Activated CD4-positive, CD25-positive, alpha-beta regulatory T cell treated with anti-CD3 and anti-CD28 coated beads, Interleukin-2, amount 50 U/mL, for 16 hours (primary cell): ENCODE results near the gene KIF18A.
"Not testable (repeated sequence)": the region's sequence is repeated elsewhere in the genome, so short reads cannot be mapped to it uniquely, and the experiment has no call there.

Experiments
- DNase-seq: peaks from one replicate; pipeline ENCODE4 v3.0.0-alpha.2; 2020; ENCODE audit warnings: low read depth, low spot score

The KIF18A gene

DNA sequence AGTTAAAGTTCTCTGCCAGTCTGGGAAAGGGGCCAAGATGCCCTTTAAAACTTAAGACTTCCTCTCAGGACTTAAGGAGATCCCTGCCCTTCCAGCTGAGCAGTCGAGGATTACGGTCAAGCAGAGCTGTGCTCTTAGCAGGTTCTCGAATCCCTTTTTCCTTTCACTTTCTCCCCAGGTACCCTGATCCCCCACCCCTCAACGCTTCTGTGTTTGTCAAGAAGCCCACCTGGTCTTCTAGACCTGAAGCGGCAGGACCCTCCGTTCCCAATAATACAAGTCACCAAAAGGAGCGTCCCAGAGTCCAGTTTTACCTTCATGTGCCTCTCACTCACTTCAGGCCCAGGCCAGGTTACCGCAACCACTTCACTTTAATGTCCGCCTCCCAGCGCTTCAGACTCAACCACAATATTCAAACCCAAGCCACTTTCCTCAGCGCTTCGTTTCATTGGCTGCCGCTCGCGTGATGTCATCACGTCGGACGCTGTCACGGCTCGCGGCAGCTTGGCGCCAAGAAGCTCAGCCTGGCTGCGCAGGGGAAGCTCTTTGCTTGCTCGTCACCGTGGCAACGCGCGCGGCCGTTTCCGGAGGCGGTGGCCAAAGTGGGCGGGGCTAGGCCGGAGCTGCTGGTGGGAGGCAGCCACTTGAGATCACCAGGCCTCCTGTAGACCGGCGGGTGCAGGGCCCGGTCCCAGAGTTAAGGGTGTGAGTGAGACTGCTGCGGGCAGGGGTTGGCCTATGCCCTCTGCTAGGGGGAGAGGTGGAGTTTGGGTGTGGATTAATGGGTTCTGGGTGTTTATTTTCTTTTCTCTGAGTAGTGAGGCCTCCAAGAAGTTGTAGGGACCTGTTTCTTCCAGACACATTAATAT lies at the start of gene KIF18A, which contains the start of gene METTL15:
KIF18A (minus strand) TSS at position 407 of the 869 bp plus-strand sequence. CDS start 10,209 bp downstream, outside the sequence.
METTL15 (plus strand) TSS at position 639 of the 869 bp plus-strand sequence. CDS start 4,947 bp downstream, outside the sequence.
- DNase-seq = peak; percentile 99

DNA sequence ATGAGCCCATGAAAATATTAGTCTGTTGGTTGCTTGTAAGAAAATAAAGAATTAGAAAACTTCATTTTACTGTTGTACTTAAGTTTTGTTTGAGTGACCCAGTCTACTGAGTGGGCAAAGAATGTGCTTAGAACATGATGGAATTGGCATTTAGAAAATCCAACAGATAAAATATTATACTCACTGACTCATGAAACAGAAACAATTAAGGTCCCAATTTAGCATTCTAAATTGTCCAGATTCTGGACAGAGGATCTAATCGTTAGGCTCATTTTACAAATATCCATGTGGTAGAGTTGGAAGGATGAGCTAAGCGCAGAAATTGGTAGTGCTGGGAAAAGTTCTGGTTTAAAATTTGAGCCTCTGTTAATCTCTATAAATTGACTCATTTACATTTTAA lies 45.6 kb upstream of the KIF18A start:
- DNase-seq = no peak

DNA sequence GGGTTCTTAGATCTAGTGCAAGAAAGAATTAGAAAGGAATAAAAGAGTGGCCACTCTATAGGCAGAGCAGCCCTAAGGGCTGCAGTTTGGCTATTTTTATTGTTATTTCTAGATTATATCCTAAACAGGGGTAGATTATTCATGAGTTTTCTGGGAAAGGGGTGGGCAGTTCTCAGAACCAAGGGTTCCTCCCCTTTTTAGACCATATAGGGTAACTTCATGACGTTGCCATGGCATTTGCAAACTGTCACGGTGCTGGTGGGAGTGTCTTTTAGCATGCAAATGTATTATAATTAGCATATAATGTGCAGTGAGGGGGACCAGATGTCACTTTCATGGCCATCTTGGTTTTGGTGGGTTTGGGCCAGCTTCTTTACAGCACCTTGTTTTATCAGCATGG lies 44.8 kb upstream of the KIF18A start:
- no peak for DNase-seq

- no peak for DNase-seq
Measured at GRCh38 chr11:28146123-28146751, 38.3 kb upstream of the KIF18A start.

DNA sequence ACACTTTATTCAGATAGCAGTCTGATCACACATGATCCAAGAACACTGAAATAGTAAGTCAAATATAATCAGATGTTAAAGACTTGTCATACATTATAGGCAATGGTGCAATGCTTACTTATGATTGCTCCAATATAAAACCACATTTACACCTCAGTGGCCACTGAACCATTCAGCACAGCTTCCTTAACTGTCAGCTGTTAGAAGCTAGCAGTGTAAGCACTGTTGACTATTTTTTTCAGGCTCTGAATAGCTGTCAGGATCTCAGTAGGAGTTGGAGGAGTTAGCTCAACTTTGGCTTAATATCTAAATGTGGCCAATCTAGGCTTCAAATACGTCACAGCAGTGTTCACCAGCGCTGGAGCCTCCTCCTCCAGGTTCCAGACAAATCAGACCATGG lies 36.9 kb upstream of the KIF18A start:
- no peak for DNase-seq

GRCh38 chr11:28142724-28143123 lies 34.8 kb upstream of the KIF18A start:
- no peak for DNase-seq

DNA sequence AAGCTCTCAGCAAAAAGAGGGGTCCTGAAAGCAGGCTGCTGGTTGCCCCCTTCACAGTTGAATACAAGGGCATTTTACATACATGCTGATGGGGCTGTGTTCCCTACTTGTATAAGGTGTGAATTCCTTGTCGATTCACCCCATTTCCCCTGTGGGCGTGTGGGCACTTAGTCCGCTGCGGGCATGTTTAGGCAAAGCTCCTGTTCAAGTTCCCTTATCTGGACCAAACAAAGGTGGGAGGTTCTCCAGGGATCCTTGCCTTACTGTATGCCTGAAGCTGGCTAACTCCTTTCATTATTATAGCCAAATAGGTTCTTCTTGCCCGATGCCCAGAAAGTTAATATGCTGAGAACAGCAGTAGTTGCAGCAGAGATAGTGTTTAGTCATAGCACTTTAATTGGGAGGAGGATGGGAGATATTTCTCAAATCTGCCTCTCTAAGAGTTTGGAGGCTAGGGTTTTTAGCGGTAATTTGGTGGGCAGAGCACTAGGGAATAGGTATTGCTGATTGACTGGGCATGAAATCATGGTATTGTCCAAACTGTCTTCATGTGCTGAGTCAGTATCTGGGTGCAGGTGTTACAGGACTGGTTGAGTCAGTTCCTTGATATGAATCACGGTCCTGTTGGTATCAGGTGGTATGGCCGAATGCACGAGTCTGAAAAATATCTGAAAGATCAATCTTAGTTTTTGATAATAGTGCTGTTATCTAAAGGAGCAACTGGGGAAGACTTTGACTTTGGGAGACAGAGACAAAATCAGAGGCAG lies 32.9 kb upstream of the KIF18A start:
- no peak for DNase-seq

- no peak for DNase-seq
Measured at GRCh38 chr11:28139841-28140415, 32.0 kb upstream of the KIF18A start.

DNA sequence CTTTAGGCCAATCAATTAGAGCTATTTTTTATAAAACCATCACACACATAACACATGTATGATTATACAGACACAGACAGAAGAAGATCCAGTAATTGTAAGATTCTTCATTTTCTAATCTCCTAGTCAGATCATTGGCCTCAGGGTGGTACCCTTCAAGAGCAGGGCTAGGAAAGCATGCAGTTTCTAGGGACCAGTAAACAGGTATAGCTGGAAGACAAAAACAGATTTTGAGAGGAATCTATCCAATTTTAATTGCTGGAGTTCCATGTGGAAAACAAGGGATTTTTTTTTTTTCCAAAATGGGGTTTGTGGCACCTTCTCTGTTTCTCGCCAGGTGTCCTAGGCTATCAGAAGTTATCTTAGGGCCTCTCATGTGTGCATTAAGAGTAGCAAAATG lies 29.9 kb upstream of the KIF18A start:
- no peak for DNase-seq

GRCh38 chr11:28137366-28137765 lies 29.4 kb upstream of the KIF18A start:
- DNase-seq = no peak

GRCh38 chr11:28136157-28136556 lies 28.2 kb upstream of the KIF18A start:
- not testable (repeated sequence) for DNase-seq

- DNase-seq = no peak
Measured at GRCh38 chr11:28133146-28133545, 25.2 kb upstream of the KIF18A start.

GRCh38 chr11:28132548-28132947 lies 24.6 kb upstream of the KIF18A start:
- DNase-seq = no peak

DNA sequence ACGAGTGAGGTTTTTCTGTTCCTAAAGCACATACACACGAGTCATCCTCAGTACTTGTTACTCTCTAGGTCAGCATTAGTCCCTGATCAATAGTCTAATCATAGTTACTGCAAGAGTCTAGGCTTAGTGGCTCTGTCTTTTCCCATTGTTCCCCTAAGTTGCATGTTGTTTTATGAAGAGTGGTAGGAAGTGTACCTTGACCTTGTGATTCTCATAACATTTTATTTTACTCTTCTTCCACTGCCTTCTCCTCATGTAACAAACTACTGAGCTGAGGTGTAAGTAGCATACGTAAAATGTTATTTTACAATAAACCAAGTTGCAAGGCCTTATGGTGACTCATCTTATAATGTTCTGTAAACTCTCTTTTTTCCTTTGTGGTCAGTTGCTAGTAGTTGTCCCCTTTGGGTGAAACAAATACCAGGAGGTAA lies 15.2 kb upstream of the KIF18A start:
- DNase-seq = no peak

- DNase-seq = no peak
Measured at GRCh38 chr11:28117712-28118111, 9.8 kb upstream of the KIF18A start.

DNA sequence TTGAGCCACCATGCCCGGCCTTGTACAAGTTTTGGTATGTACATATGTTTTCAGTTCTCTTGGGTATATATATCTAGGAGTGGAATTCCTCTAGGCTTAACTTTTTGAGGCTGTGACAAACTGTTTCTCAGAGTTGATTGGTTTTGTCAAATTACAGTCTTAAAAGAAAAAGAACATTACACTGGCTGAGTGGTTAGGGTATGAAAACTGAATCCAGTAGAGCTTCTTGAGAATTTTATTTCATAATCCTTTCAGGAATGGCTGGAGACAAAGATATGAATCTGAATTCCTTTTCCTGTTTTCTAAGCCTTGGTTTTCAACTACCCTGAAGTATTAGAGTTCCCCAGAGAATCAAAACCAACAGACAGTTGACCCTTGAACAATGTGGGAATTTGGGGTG lies 6.8 kb upstream of the KIF18A start:
- no peak for DNase-seq

DNA sequence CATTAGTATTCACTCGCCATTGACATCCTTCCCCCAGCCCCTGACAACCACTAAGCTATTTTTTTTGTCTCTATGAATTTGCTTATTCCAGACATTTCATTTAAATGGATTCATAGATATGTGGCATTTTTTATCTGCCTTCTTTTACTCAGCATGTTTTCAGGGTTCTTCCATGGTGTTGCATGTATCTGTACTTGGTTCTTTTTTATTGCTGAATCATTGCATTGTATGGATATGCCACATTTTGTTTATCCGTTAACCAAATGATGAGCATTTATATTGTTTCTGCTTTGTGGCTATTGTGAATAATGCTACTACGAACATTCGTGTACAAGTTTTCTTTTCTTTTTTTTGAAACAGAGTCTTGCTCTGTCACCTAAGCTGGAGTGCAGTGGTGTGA lies 6.2 kb upstream of the KIF18A start:
- no peak for DNase-seq

DNA sequence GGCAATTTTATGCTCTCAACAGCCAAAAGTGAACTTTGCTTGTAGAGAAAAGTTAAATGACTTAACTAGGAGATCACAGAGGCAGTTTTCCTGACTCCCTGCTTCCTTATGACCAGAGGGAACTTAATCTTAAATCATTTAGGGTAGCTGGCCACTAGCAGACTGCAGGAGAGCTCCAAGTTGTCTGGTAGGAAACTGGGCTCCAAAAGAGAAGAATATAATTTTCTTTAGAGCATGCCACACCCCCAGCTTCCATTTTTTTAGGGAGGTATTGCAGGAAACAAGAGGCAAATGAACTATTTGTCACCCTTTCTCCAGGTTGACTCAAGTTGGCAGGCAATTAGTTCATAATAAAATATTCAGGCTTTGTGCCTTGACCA lies 2.9 kb upstream of the KIF18A start:
- DNase-seq = no peak

GRCh38 chr11:28110108-28110820 lies 2.3 kb upstream of the KIF18A start:
- peak; percentile 21 for DNase-seq

DNA sequence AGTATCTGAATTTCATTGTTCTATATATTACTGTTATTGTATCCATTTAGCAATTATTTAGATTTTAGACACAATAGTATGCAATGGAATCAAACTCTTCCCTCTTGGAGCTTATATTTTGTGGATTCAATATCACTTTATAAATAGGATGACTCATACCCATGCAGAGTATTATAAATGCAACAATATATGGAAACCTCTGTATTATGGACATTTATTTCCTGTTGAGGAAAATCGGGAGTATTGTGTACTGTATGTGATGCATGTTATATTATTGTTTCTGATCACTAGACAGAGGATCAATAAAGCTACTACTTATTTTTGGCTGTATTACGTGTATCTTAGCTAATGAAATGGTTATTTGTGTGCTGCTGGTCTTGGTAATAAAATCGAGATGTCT lies 1.0 kb upstream of the KIF18A start:
- no peak for DNase-seq

GRCh38 chr11:28107191-28107749 lies 686 bp downstream of the KIF18A start:
- DNase-seq = no peak
